HG03139 (cell line): Measurements from ENCODE around the gene YPEL2.
"Not testable (repeated sequence)": the region's sequence is repeated elsewhere in the genome, so short reads cannot be mapped to it uniquely, and the experiment has no call there.

ENCODE experiments used
- ATAC-seq: cut with Tn5 transposase; IDR thresholded peaks from one replicate; pipeline ENCODE4 v1.9.1; 2021; ENCODE audit not compliant: unreplicated experiment

YPEL2 gene

GRCh38 chr17:59402760-59403159, 71.3 kb downstream of the YPEL2 start:
- no peak for ATAC-seq

- no peak for ATAC-seq
These were observed 73.0 kb downstream of the YPEL2 start for GRCh38 chr17:59404471-59404870.

GRCh38 chr17:59405944-59406705, 74.7 kb downstream of the YPEL2 start:
- ATAC-seq = no peak

- ATAC-seq = no peak
These were observed 75.4 kb downstream of the YPEL2 start for GRCh38 chr17:59406808-59407381.

- no peak for ATAC-seq
These were observed 78.0 kb downstream of the YPEL2 start for GRCh38 chr17:59409336-59410048.

- ATAC-seq = no peak
These were observed 78.6 kb downstream of the YPEL2 start for GRCh38 chr17:59410049-59410437.

- ATAC-seq = not testable (repeated sequence)
These were observed 81.0 kb downstream of the YPEL2 start for GRCh38 chr17:59412431-59412830.

- no peak for ATAC-seq
These were observed 81.7 kb downstream of the YPEL2 start for GRCh38 chr17:59413014-59413766.

GRCh38 chr17:59415397-59415796, 83.9 kb downstream of the YPEL2 start:
- ATAC-seq = no peak

GRCh38 chr17:59416184-59416583, 84.7 kb downstream of the YPEL2 start:
- ATAC-seq = no peak

- ATAC-seq = no peak
These were observed 86.0 kb downstream of the YPEL2 start for GRCh38 chr17:59417452-59417851.

- ATAC-seq = no peak
These were observed 87.3 kb downstream of the YPEL2 start for GRCh38 chr17:59418732-59419166.

- no peak for ATAC-seq
These were observed 89.4 kb downstream of the YPEL2 start for GRCh38 chr17:59420901-59421300.

- ATAC-seq = no peak
These were observed 90.3 kb downstream of the YPEL2 start for GRCh38 chr17:59421722-59422121.

GRCh38 chr17:59423137-59423724, 91.8 kb downstream of the YPEL2 start:
- no peak for ATAC-seq

GRCh38 chr17:59423903-59424302, 92.4 kb downstream of the YPEL2 start:
- no peak for ATAC-seq

GRCh38 chr17:59424331-59424730, 92.9 kb downstream of the YPEL2 start:
- no peak for ATAC-seq

- ATAC-seq = no peak
These were observed 93.9 kb downstream of the YPEL2 start for GRCh38 chr17:59425085-59425931.

- ATAC-seq = no peak
These were observed 94.6 kb downstream of the YPEL2 start for GRCh38 chr17:59426031-59426430.

GRCh38 chr17:59427425-59427921, 96.0 kb downstream of the YPEL2 start:
- no peak for ATAC-seq
